Measurements from ENCODE around the gene HSF5. TPM values are rescaled to one million over a fixed set of nuclear protein-coding genes. Genes with fewer than 3 reads are reported as not detected.

The HSF5 gene
- total and polyA plus RNA-seq, 2 of the 13 experiments (the other 11 are each of a cell fraction or from before 2014, with no cell fraction given) = not detected

DNA sequence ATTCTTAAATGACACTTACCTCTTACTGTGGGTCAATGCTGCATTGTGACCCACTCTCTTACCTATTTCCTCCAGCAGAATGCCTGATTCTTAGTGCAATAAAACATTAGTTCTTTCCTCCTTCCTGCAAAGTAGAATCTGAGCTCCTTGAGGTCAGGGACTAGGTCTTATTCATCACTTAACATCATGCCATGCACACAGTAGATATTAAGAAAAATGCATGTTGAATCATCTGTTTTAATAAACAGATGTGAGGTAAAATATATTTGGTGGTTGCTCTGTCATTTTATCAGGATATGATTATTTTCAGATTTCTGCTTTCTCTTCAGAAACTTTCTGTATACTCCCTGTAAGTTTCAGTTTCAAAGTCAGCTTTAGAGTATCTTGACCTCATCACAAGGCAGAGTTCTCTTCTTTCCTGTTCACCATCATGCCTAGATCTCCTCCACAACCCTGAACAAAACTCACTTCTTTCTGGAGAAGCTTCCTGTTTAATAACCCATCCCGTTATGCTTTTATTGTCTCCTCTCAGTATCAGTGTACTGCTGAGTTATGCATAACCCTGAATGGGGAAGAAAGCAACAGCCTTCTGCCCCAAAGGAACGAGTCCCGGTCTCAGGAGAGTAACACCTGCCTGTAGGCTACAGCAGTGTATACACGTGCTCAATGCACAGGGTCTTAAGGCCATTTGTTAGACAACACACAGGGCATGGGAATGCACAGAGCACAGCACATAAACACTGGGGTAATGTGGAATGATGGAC, 105.9 kb downstream of the HSF5 start (continued):
- TF ChIP-seq, protein P1, sequence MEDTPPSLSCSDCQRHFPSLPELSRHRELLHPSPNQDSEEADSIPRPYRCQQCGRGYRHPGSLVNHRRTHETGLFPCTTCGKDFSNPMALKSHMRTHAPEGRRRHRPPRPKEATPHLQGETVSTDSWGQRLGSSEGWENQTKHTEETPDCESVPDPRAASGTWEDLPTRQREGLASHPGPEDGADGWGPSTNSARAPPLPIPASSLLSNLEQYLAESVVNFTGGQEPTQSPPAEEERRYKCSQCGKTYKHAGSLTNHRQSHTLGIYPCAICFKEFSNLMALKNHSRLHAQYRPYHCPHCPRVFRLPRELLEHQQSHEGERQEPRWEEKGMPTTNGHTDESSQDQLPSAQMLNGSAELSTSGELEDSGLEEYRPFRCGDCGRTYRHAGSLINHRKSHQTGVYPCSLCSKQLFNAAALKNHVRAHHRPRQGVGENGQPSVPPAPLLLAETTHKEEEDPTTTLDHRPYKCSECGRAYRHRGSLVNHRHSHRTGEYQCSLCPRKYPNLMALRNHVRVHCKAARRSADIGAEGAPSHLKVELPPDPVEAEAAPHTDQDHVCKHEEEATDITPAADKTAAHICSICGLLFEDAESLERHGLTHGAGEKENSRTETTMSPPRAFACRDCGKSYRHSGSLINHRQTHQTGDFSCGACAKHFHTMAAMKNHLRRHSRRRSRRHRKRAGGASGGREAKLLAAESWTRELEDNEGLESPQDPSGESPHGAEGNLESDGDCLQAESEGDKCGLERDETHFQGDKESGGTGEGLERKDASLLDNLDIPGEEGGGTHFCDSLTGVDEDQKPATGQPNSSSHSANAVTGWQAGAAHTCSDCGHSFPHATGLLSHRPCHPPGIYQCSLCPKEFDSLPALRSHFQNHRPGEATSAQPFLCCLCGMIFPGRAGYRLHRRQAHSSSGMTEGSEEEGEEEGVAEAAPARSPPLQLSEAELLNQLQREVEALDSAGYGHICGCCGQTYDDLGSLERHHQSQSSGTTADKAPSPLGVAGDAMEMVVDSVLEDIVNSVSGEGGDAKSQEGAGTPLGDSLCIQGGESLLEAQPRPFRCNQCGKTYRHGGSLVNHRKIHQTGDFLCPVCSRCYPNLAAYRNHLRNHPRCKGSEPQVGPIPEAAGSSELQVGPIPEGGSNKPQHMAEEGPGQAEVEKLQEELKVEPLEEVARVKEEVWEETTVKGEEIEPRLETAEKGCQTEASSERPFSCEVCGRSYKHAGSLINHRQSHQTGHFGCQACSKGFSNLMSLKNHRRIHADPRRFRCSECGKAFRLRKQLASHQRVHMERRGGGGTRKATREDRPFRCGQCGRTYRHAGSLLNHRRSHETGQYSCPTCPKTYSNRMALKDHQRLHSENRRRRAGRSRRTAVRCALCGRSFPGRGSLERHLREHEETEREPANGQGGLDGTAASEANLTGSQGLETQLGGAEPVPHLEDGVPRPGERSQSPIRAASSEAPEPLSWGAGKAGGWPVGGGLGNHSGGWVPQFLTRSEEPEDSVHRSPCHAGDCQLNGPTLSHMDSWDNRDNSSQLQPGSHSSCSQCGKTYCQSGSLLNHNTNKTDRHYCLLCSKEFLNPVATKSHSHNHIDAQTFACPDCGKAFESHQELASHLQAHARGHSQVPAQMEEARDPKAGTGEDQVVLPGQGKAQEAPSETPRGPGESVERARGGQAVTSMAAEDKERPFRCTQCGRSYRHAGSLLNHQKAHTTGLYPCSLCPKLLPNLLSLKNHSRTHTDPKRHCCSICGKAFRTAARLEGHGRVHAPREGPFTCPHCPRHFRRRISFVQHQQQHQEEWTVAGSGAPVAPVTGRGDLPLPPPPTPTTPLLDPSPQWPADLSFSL (CRISPR knock-in tag; IDR thresholded peaks at IDR 0.05) = peak; percentile 70; the same call in 1 of the 2 replicates
- TF ChIP-seq ZNF251 (CRISPR knock-in tag; IDR thresholded peaks at IDR 0.05) (no peak), ZFP37 (CRISPR knock-in tag; IDR thresholded peaks at IDR 0.05; ENCODE audit: borderline replicate concordance) (peak; percentile 68; the same call in 1 of the 2 replicates), ATF1 (CRISPR knock-in tag; IDR thresholded peaks at IDR 0.05) (0 out of 2 replicates have a peak, but pooled peaks have one; percentile 29), ELF4 (CRISPR knock-in tag; IDR thresholded peaks at IDR 0.05; ENCODE audit: borderline replicate concordance) (no peak), REL (CRISPR knock-in tag; conservative IDR thresholded peaks at IDR 0.05) (peak; percentile 22; the same call in 1 of the 2 replicates), KDM4B (CRISPR knock-in tag; IDR thresholded peaks at IDR 0.05) (no peak), AHR (CRISPR knock-in tag; IDR thresholded peaks at IDR 0.05) (no peak), SSRP1 (CRISPR knock-in tag; IDR thresholded peaks at IDR 0.05) (peak; percentile 96), TGIF2 (CRISPR knock-in tag; IDR thresholded peaks at IDR 0.05) (peak; percentile 87), TEAD2 (CRISPR knock-in tag; IDR thresholded peaks at IDR 0.05) (no peak), ZNF33B (CRISPR knock-in tag; IDR thresholded peaks at IDR 0.05) (peak; percentile 75; the same call in 1 of the 2 replicates)
- TF ChIP-seq, protein P2, sequence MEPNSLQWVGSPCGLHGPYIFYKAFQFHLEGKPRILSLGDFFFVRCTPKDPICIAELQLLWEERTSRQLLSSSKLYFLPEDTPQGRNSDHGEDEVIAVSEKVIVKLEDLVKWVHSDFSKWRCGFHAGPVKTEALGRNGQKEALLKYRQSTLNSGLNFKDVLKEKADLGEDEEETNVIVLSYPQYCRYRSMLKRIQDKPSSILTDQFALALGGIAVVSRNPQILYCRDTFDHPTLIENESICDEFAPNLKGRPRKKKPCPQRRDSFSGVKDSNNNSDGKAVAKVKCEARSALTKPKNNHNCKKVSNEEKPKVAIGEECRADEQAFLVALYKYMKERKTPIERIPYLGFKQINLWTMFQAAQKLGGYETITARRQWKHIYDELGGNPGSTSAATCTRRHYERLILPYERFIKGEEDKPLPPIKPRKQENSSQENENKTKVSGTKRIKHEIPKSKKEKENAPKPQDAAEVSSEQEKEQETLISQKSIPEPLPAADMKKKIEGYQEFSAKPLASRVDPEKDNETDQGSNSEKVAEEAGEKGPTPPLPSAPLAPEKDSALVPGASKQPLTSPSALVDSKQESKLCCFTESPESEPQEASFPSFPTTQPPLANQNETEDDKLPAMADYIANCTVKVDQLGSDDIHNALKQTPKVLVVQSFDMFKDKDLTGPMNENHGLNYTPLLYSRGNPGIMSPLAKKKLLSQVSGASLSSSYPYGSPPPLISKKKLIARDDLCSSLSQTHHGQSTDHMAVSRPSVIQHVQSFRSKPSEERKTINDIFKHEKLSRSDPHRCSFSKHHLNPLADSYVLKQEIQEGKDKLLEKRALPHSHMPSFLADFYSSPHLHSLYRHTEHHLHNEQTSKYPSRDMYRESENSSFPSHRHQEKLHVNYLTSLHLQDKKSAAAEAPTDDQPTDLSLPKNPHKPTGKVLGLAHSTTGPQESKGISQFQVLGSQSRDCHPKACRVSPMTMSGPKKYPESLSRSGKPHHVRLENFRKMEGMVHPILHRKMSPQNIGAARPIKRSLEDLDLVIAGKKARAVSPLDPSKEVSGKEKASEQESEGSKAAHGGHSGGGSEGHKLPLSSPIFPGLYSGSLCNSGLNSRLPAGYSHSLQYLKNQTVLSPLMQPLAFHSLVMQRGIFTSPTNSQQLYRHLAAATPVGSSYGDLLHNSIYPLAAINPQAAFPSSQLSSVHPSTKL (CRISPR knock-in tag; IDR thresholded peaks at IDR 0.05) = peak; percentile 68; the same call in 1 of the 2 replicates
- TF ChIP-seq, protein P3, sequence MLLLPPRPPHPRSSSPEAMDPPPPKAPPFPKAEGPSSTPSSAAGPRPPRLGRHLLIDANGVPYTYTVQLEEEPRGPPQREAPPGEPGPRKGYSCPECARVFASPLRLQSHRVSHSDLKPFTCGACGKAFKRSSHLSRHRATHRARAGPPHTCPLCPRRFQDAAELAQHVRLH (CRISPR knock-in tag; IDR thresholded peaks at IDR 0.05; ENCODE audit: borderline replicate concordance, low read depth) = peak; percentile 88
- TF ChIP-seq, protein P4, sequence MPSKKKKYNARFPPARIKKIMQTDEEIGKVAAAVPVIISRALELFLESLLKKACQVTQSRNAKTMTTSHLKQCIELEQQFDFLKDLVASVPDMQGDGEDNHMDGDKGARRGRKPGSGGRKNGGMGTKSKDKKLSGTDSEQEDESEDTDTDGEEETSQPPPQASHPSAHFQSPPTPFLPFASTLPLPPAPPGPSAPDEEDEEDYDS (CRISPR knock-in tag; IDR thresholded peaks at IDR 0.05) = no peak

Data from HepG2 (cell line).